HG02642 (cell line): ENCODE results near the gene LRWD1.

Source experiments
- ATAC-seq: cut with Tn5 transposase; IDR thresholded peaks from one replicate; pipeline ENCODE4 v1.9.1; 2021; ENCODE audit warnings: mild to moderate bottlenecking; ENCODE audit not compliant: unreplicated experiment, poor library complexity

Gene LRWD1

GRCh38 chr7:102464577-102465280 lies at the start of gene LRWD1, which contains the start of gene ALKBH4:
Gene LRWD1, plus strand, starts transcription at chr7:102464984. Its CDS starts 97 bp downstream, at chr7:102465081.
Gene ALKBH4, minus strand, starts transcription at chr7:102464863. Its CDS starts 27 bp downstream, at chr7:102464836.
- ATAC-seq, result peak; percentile 93

GRCh38 chr7:102415685-102416225 lies 49.0 kb upstream of the LRWD1 start:
- peak; percentile 46 for ATAC-seq

GRCh38 chr7:102416406-102416805 lies 48.4 kb upstream of the LRWD1 start:
- ATAC-seq, result no peak

GRCh38 chr7:102417105-102417504 lies 47.7 kb upstream of the LRWD1 start:
- ATAC-seq, result no peak

- no peak for ATAC-seq
These were observed 46.2 kb upstream of the LRWD1 start for GRCh38 chr7:102418592-102418991.

GRCh38 chr7:102421706-102422240 lies 43.0 kb upstream of the LRWD1 start:
- ATAC-seq, result no peak

GRCh38 chr7:102424129-102424551 lies 40.6 kb upstream of the LRWD1 start:
- ATAC-seq, result no peak

- peak; percentile 37 for ATAC-seq
These were observed 40.0 kb upstream of the LRWD1 start for GRCh38 chr7:102424787-102425218.

GRCh38 chr7:102425639-102426267 lies 39.0 kb upstream of the LRWD1 start:
- ATAC-seq, result peak; percentile 59

- peak; percentile 53 for ATAC-seq
These were observed 38.3 kb upstream of the LRWD1 start for GRCh38 chr7:102426268-102427018.

GRCh38 chr7:102427019-102427405 lies 37.8 kb upstream of the LRWD1 start:
- ATAC-seq, result no peak

GRCh38 chr7:102429141-102429899 lies 35.5 kb upstream of the LRWD1 start:
- no peak for ATAC-seq

- ATAC-seq, result peak; percentile 27
These were observed 33.0 kb upstream of the LRWD1 start for GRCh38 chr7:102431617-102432298.

GRCh38 chr7:102432442-102433218 lies 32.2 kb upstream of the LRWD1 start:
- ATAC-seq, result peak; percentile 27

GRCh38 chr7:102433219-102434038 lies 31.4 kb upstream of the LRWD1 start, which contains the start of gene ORAI2:
Gene ORAI2, plus strand, starts transcription at chr7:102433575. Its CDS starts 5,382 bp downstream, at chr7:102438957.
- ATAC-seq, result peak; percentile 77

GRCh38 chr7:102434039-102434486 lies 30.7 kb upstream of the LRWD1 start:
- ATAC-seq, result no peak

- no peak for ATAC-seq
These were observed 28.7 kb upstream of the LRWD1 start for GRCh38 chr7:102436118-102436517.
